HEK293 (cell line): ENCODE data around the gene CCDC3.
A peak's percentile ranks its signal among the peaks of the same experiment; 100 is the strongest.

Source experiments
- CTCF ChIA-PET: fragments of 350-600 bp; formaldehyde crosslinking; extraction: SDS; loops from one replicate; lab custom pipeline; 2021; ENCODE audit warnings: antibody characterized with exemption; lab: Yijun Ruan, JAX
- POLR2A ChIA-PET: fragments of 300-600 bp; formaldehyde crosslinking; extraction: SDS; loops from one replicate; lab custom pipeline; 2020; ENCODE audit warnings: antibody characterized with exemption, inconsistent platforms; lab: Yijun Ruan, JAX
- H3K27ac ChIP-seq: fragments of 200-500 bp; sonication (Bioruptor generic); 2 replicates; pipeline ENCODE4 v1.5.1; 2014; ENCODE audit warnings: low read depth, low read length, control low read depth, inconsistent platforms; ENCODE audit errors: extremely low read depth
- H3K36me3 ChIP-seq, 2 experiments: fragments of 200-500 bp in 1 of 2; sonication (Bioruptor generic) in 1 of 2; 1 replicate in 1 of 2; 2 replicates in 1 of 2; pipeline ENCODE4 v1.5.1; 2014 to 2017; ENCODE audit warnings: inconsistent platforms in 2 of 2, low read length in 2 of 2; ENCODE audit not compliant: control insufficient read depth in 2 of 2, insufficient read depth in 1 of 2
- H3K4me1 ChIP-seq: fragments of 200-500 bp; sonication (Bioruptor generic); 2 replicates; pipeline ENCODE4 v1.5.1; 2014; ENCODE audit warnings: mild to moderate bottlenecking, low read length, inconsistent platforms; ENCODE audit not compliant: control insufficient read depth, insufficient read depth
- H3K4me3 ChIP-seq: 2 replicates; pipeline ENCODE4 v1.5.1; 2011; ENCODE audit warnings: low read depth, mild to moderate bottlenecking, control low read depth, low read length, moderate library complexity
- H3K9me3 ChIP-seq: fragments of 200-500 bp; sonication (Bioruptor generic); 2 replicates; pipeline ENCODE4 v1.5.1; 2014; ENCODE audit warnings: low read depth, low read length, inconsistent platforms; ENCODE audit not compliant: control insufficient read depth, insufficient read depth
- BCL11A ChIP-seq: fragments of 450-650 bp; formaldehyde crosslinking; IDR thresholded peaks from 2 replicates; pipeline ENCODE4 v1.5.1; 2016; ENCODE audit warnings: low read depth, missing biosample characterization, missing genetic modification characterization
- GLIS1 ChIP-seq: fragments of 450-650 bp; formaldehyde crosslinking; IDR thresholded peaks from 2 replicates; pipeline ENCODE4 v1.5.1; 2016; ENCODE audit warnings: missing biosample characterization, missing genetic modification characterization
- KLF1 ChIP-seq: fragments of 450-650 bp; formaldehyde crosslinking; IDR thresholded peaks from 2 replicates; pipeline ENCODE4 v1.5.1; 2016; ENCODE audit warnings: missing biosample characterization, missing genetic modification characterization
- OSR2 ChIP-seq: fragments of 450-650 bp; formaldehyde crosslinking; IDR thresholded peaks from 2 replicates; pipeline ENCODE4 v1.5.1; 2016; ENCODE audit warnings: missing biosample characterization, missing genetic modification characterization
- PRDM4 ChIP-seq: fragments of 450-650 bp; formaldehyde crosslinking; IDR thresholded peaks from 2 replicates; pipeline ENCODE4 v1.5.1; 2017; ENCODE audit warnings: missing biosample characterization, missing genetic modification characterization
- SETDB1 ChIP-seq: IDR thresholded peaks from one replicate; pipeline ENCODE4 v1.6.1; 2017; ENCODE audit warnings: mild to moderate bottlenecking, low read length, moderate library complexity, mixed read lengths; ENCODE audit not compliant: insufficient read length
- SP2 ChIP-seq: fragments of 450-650 bp; formaldehyde crosslinking; IDR thresholded peaks from 2 replicates; pipeline ENCODE4 v1.5.1; 2016; ENCODE audit warnings: missing biosample characterization, missing genetic modification characterization
- TSHZ1 ChIP-seq: fragments of 450-650 bp; formaldehyde crosslinking; IDR thresholded peaks from 2 replicates; pipeline ENCODE4 v1.5.1; 2016; ENCODE audit warnings: missing biosample characterization, missing genetic modification characterization, borderline replicate concordance
- ZBTB21 ChIP-seq: fragments of 450-650 bp; formaldehyde crosslinking; IDR thresholded peaks from 2 replicates; pipeline ENCODE4 v1.5.1; 2017; ENCODE audit warnings: missing biosample characterization, missing genetic modification characterization
- ZBTB49 ChIP-seq: fragments of 450-650 bp; formaldehyde crosslinking; IDR thresholded peaks from 2 replicates; pipeline ENCODE4 v1.5.1; 2016; ENCODE audit warnings: missing biosample characterization, missing genetic modification characterization, low read depth
- ZIC2 ChIP-seq: fragments of 450-650 bp; formaldehyde crosslinking; IDR thresholded peaks from 2 replicates; pipeline ENCODE4 v1.5.1; 2016; ENCODE audit warnings: missing biosample characterization, missing genetic modification characterization
- ZNF202 ChIP-seq: fragments of 450-650 bp; formaldehyde crosslinking; IDR thresholded peaks from 2 replicates; pipeline ENCODE4 v1.5.1; 2016; ENCODE audit warnings: missing biosample characterization, missing genetic modification characterization, borderline replicate concordance
- ZNF274 ChIP-seq, 2 experiments: fragments of 200-500 bp in 1 of 2; fragments of 450-650 bp in 1 of 2; sonication (Bioruptor generic) in 1 of 2; formaldehyde crosslinking in 1 of 2; IDR thresholded peaks; 2 replicates each; pipeline versions ENCODE4 v1.5.1 to v1.6.1; 2014 to 2016; ENCODE audit warnings: borderline replicate concordance in 1 of 2, inconsistent platforms in 1 of 2, low read length in 1 of 2, missing biosample characterization in 1 of 2, missing genetic modification characterization in 1 of 2
- ZNF48 ChIP-seq: fragments of 450-650 bp; formaldehyde crosslinking; IDR thresholded peaks from 2 replicates; pipeline ENCODE4 v1.5.1; 2016; ENCODE audit warnings: missing biosample characterization, missing genetic modification characterization
- ZNF514 ChIP-seq: fragments of 450-650 bp; formaldehyde crosslinking; IDR thresholded peaks from 2 replicates; pipeline ENCODE4 v1.5.1; 2016; ENCODE audit warnings: missing biosample characterization, missing genetic modification characterization
- ZNF529 ChIP-seq: fragments of 450-650 bp; formaldehyde crosslinking; IDR thresholded peaks from 2 replicates; pipeline ENCODE4 v1.5.1; 2017; ENCODE audit warnings: missing genetic modification characterization, missing biosample characterization; ENCODE audit not compliant: insufficient replicate concordance
- ZNF555 ChIP-seq: fragments of 450-650 bp; formaldehyde crosslinking; conservative IDR thresholded peaks from 2 replicates; pipeline ENCODE4 v1.5.1; 2017; ENCODE audit warnings: missing biosample characterization, mild to moderate bottlenecking, missing genetic modification characterization, inconsistent platforms
- ZNF561 ChIP-seq: fragments of 450-650 bp; IDR thresholded peaks from 2 replicates; pipeline ENCODE4 v1.5.1; 2018; ENCODE audit warnings: missing biosample characterization, missing genetic modification characterization, borderline replicate concordance
- ZNF624 ChIP-seq: fragments of 450-650 bp; formaldehyde crosslinking; IDR thresholded peaks from 2 replicates; pipeline ENCODE4 v1.5.1; 2017; ENCODE audit warnings: missing biosample characterization, missing genetic modification characterization
- ZNF639 ChIP-seq: fragments of 450-650 bp; formaldehyde crosslinking; IDR thresholded peaks from 2 replicates; pipeline ENCODE4 v1.5.1; 2016; ENCODE audit warnings: missing biosample characterization, missing genetic modification characterization
- ZNF837 ChIP-seq: fragments of 450-650 bp; formaldehyde crosslinking; IDR thresholded peaks from 2 replicates; pipeline ENCODE4 v1.5.1; 2016; ENCODE audit warnings: missing biosample characterization, missing genetic modification characterization
- ZSCAN30 ChIP-seq: fragments of 450-650 bp; IDR thresholded peaks from 2 replicates; pipeline ENCODE4 v1.5.1; 2018; ENCODE audit warnings: missing biosample characterization, mild to moderate bottlenecking, missing genetic modification characterization, moderate library complexity
- ZXDB ChIP-seq: fragments of 450-650 bp; formaldehyde crosslinking; IDR thresholded peaks from 2 replicates; pipeline ENCODE4 v1.5.1; 2016; ENCODE audit warnings: missing biosample characterization, missing genetic modification characterization

CCDC3 gene

GRCh38 chr10:13016886-13017285 lies 15.4 kb upstream of the CCDC3 start:
- H3K9me3 ChIP-seq = no peaks in the 10 kb centered on the region
- H3K4me1 ChIP-seq = no peaks in the 10 kb centered on the region
- no peak overlapping the region for H3K27ac ChIP-seq
- H3K36me3 ChIP-seq = no peaks in the 10 kb centered on the region
- no peak overlapping the region for H3K4me3 ChIP-seq
- ChIA-PET CTCF (interaction anchor here (0.6 kb wide), 1 partner anchor 78 kb away, joined by 3 read pairs; no protein-coding TSS in a partner anchor), POLR2A (interaction anchor here (0.6 kb wide), 1 partner anchor 768 kb away, joined by 3 read pairs; no protein-coding TSS in a partner anchor)
- TF ChIP-seq ZNF202 (tag by site-specific recombination) = no peak
- no peak for TF ChIP-seq SP2
- no peak for TF ChIP-seq ZXDB
- TF ChIP-seq ZNF274 (IDR thresholded peaks at IDR 0.05; ENCODE audit: low read length) = no peak
- no peak for TF ChIP-seq ZNF274 (tag by site-specific recombination; IDR thresholded peaks at IDR 0.05; ENCODE audit: borderline replicate concordance)
- no peak for TF ChIP-seq OSR2 (tag by site-specific recombination)
- TF ChIP-seq ZNF624 = no peak
- TF ChIP-seq SETDB1 = no peak
- TF ChIP-seq ZNF48 = no peak
- no peak for TF ChIP-seq ZNF529 (tag by site-specific recombination)
- TF ChIP-seq PRDM4 = no peak

- ChIA-PET CTCF (no interaction called here), POLR2A (no interaction called here)
- Histone ChIP-seq H3K36me3 (no peaks in the 10 kb centered on the region), H3K27ac (no peak overlapping the region), H3K4me3 (no peak overlapping the region), H3K9me3 (no peaks in the 10 kb centered on the region), H3K4me1 (no peaks in the 10 kb centered on the region)
- peak; percentile 53; the same call in 1 of the 2 replicates for TF ChIP-seq GLIS1 (tag by site-specific recombination)
- no peak for TF ChIP-seq BCL11A (tag by site-specific recombination)
- peak; percentile 80 for TF ChIP-seq ZIC2 (tag by site-specific recombination)
Observed at GRCh38 chr10:13016426-13016825, 14.9 kb upstream of the CCDC3 start.

- POLR2A ChIA-PET = no interaction called here
- TF ChIP-seq TSHZ1 (tag by site-specific recombination) (no peak), ZSCAN30 (no peak), KLF1 (tag by site-specific recombination) (no peak), ZNF555 (tag by site-specific recombination) (no peak), ZBTB49 (tag by site-specific recombination) (no peak), ZNF561 (no peak), ZNF837 (tag by site-specific recombination) (no peak), ZNF514 (tag by site-specific recombination) (no peak), ZNF639 (tag by site-specific recombination) (no peak), ZBTB21 (tag by site-specific recombination) (no peak)
Observed at GRCh38 chr10:13006037-13006436, 4.5 kb upstream of the CCDC3 start.

More at GRCh38 chr10:13006037-13006436, 4.5 kb upstream of the CCDC3 start:
- CTCF ChIA-PET = no interaction called here
- no peaks in the 10 kb centered on the region; the same call in 1 of the 2 replicates for H3K4me1 ChIP-seq
- H3K4me3 ChIP-seq = no peak overlapping the region
- no peak overlapping the region for H3K27ac ChIP-seq
- H3K9me3 ChIP-seq = no peaks in the 10 kb centered on the region
- H3K36me3 ChIP-seq = no peaks in the 10 kb centered on the region
